A673 (cell line): Measurements from ENCODE around the gene SPC24. TPM values are rescaled to one million over a fixed set of nuclear protein-coding genes. Genes with fewer than 3 reads are reported as not detected.
A peak's percentile ranks its signal among the peaks of the same experiment; 100 is the strongest.

Experiments
- BruUV-seq: library from RNA; stranded (reverse); fragments of 400-500 nt; replicated peaks from 2 replicates; lab custom pipeline; 2021; lab: Mats Ljungman, UMichigan
- CTCF ChIA-PET: fragments of 300-600 bp; sonication (Branson Sonifier 250); formaldehyde crosslinking; loops from one replicate; lab custom pipeline; 2022; ENCODE audit warnings: antibody characterized with exemption; lab: Charles Lee
- POLR2A ChIA-PET: fragments of 300-600 bp; sonication (Branson Sonifier 250); formaldehyde crosslinking; loops from one replicate; lab custom pipeline; 2022; ENCODE audit warnings: antibody characterized with exemption; ENCODE audit not compliant: low non-redundant PET; lab: Charles Lee
- DNase-seq: peaks from one replicate; pipeline ENCODE4 v3.0.0-alpha.2; 2015; ENCODE audit warnings: low spot score
- H3K27ac ChIP-seq: fragments of 200-600 bp; sonication (generic); 2 replicates; pipeline ENCODE4 v1.5.1; 2016; ENCODE audit warnings: mixed run types, low read depth, mild to moderate bottlenecking, mixed read lengths, antibody characterized with exemption, low read length; ENCODE audit not compliant: poor library complexity, severe bottlenecking
- H3K27me3 ChIP-seq: fragments of 200-600 bp; sonication (generic); replicated peaks from 2 replicates; pipeline ENCODE4 v1.6.1; 2017; ENCODE audit warnings: mixed run types, low read depth, mild to moderate bottlenecking, mixed read lengths, antibody characterized with exemption, low read length; ENCODE audit not compliant: insufficient read depth, poor library complexity
- H3K36me3 ChIP-seq: fragments of 200-600 bp; sonication (generic); 2 replicates; pipeline ENCODE4 v1.6.1; 2016; ENCODE audit warnings: mixed run types, mild to moderate bottlenecking, mixed read lengths, antibody characterized with exemption, low read length; ENCODE audit not compliant: insufficient read depth, poor library complexity, severe bottlenecking
- H3K4me1 ChIP-seq: fragments of 200-600 bp; sonication (generic); 2 replicates; pipeline ENCODE4 v1.6.1; 2017; ENCODE audit warnings: mixed run types, mild to moderate bottlenecking, mixed read lengths, antibody characterized with exemption, low read length; ENCODE audit not compliant: insufficient read depth, poor library complexity, severe bottlenecking
- H3K4me3 ChIP-seq: fragments of 200-600 bp; sonication (generic); 2 replicates; pipeline ENCODE4 v1.5.1; 2016; ENCODE audit warnings: low read depth, mixed run types, mild to moderate bottlenecking, mixed read lengths, low read length; ENCODE audit not compliant: poor library complexity, severe bottlenecking
- H3K9me3 ChIP-seq: fragments of 200-600 bp; sonication (generic); 2 replicates; pipeline ENCODE4 v1.6.1; 2016; ENCODE audit warnings: mixed run types, low read depth, mild to moderate bottlenecking, mixed read lengths, antibody characterized with exemption, low read length; ENCODE audit not compliant: poor library complexity, severe bottlenecking
- EZH2 ChIP-seq: fragments of 200-600 bp; sonication (generic); IDR thresholded peaks from 2 replicates; pipeline ENCODE4 v1.6.1; 2017; ENCODE audit warnings: borderline replicate concordance, low read depth, mild to moderate bottlenecking, mixed read lengths, antibody characterized with exemption, low read length; ENCODE audit not compliant: poor library complexity, severe bottlenecking
- intact Hi-C: fragments of 100-400 bp; cut with micrococcal nuclease; formaldehyde crosslinking; loops from one replicate; pipeline ENCODE4 v1.10.0; 2022; ENCODE audit not compliant: unreplicated experiment
- total RNA-seq: library from RNA; stranded (reverse); gene quantifications from 2 replicates; pipeline ENCODE4 v1.2.3, GENCODE V29; 2021
- TF ChIP-seq, protein P1 (sequence below): fragments of 300-800, 200-600 bp; sonication (generic); conservative IDR thresholded peaks from 2 replicates; pipeline ENCODE4 v1.5.1; 2017; ENCODE audit warnings: low read depth, mild to moderate bottlenecking, antibody characterized with exemption, low read length, moderate library complexity, mixed read lengths

SPC24 gene
- total RNA-seq, 1 experiment from 2014 or later, result 97.6 TPM

DNA sequence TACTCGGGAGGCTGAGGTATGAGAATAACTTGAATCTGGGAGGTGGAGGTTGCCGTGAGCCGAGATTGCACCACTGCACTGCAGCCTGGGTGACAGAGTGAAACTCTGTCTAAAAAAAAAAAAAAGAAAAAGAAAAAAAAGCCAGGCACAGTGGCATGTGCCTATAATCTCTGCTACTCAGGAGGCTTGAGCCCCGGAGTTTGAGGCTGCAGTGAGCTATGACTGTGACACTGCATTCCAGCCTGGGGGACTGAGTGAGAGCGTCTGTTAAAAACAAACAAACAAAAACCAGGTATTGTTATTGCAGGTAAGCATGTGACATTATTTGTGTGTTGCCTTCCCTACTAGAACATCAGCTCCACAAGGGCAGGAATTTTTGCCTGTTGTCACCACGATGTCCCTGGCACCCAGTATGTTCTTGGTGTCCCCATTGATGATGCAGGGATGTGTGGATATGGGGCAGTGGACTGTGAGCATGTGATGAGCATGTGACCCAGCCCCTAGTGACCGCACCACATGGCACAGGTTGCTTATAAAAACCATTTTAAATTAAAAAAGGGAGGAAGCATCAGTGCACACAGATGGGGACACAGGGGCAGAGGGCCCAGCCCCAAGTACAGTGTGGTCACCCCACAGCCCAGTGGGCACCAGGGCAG lies 43.3 kb upstream of the SPC24 start:
- peaks cover 41% of the 10 kb centered on the region for H3K4me1 ChIP-seq
- H3K27ac ChIP-seq, result no peak overlapping the region
- ChIA-PET POLR2A (no interaction called here), CTCF (interaction anchor here (0.6 to 0.7 kb wide), 2 partner anchors 60 to 92 kb away, joined by 3 read pairs; no protein-coding TSS in a partner anchor)
- H3K27me3 ChIP-seq, result no peaks in the 10 kb centered on the region
- TF ChIP-seq EZH2, result no peak
- TF ChIP-seq, protein P1, sequence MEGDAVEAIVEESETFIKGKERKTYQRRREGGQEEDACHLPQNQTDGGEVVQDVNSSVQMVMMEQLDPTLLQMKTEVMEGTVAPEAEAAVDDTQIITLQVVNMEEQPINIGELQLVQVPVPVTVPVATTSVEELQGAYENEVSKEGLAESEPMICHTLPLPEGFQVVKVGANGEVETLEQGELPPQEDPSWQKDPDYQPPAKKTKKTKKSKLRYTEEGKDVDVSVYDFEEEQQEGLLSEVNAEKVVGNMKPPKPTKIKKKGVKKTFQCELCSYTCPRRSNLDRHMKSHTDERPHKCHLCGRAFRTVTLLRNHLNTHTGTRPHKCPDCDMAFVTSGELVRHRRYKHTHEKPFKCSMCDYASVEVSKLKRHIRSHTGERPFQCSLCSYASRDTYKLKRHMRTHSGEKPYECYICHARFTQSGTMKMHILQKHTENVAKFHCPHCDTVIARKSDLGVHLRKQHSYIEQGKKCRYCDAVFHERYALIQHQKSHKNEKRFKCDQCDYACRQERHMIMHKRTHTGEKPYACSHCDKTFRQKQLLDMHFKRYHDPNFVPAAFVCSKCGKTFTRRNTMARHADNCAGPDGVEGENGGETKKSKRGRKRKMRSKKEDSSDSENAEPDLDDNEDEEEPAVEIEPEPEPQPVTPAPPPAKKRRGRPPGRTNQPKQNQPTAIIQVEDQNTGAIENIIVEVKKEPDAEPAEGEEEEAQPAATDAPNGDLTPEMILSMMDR, result no peak
- BruUV-seq, result no TSS peak
- no peak overlapping the region for H3K4me3 ChIP-seq
- no peaks in the 10 kb centered on the region for H3K9me3 ChIP-seq
- H3K36me3 ChIP-seq, result peaks cover 5% of the 10 kb centered on the region
- no peak for DNase-seq
- intact Hi-C loops, result no loop called here

DNA sequence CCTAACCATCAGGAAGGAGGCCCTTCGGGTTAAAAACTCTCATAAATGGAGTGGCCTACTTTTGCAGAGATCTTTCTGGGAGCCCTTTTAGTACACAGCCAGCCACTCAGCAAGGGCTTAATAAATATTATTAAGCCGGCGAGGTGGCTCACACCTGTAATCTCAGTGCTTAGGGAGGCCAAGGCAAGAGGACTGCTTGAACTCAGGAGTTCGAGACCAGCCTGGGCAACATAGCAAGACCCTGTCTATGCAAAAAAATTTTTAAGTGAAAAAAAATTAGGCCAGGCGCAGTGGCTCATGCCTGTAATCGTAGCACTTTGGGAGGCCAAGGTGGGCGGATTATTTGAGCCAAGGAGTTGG lies 42.6 kb upstream of the SPC24 start:
- H3K4me3 ChIP-seq, result peak overlapping the region; percentile 68
- POLR2A ChIA-PET, result no interaction called here
- no TSS peak for BruUV-seq

DNA sequence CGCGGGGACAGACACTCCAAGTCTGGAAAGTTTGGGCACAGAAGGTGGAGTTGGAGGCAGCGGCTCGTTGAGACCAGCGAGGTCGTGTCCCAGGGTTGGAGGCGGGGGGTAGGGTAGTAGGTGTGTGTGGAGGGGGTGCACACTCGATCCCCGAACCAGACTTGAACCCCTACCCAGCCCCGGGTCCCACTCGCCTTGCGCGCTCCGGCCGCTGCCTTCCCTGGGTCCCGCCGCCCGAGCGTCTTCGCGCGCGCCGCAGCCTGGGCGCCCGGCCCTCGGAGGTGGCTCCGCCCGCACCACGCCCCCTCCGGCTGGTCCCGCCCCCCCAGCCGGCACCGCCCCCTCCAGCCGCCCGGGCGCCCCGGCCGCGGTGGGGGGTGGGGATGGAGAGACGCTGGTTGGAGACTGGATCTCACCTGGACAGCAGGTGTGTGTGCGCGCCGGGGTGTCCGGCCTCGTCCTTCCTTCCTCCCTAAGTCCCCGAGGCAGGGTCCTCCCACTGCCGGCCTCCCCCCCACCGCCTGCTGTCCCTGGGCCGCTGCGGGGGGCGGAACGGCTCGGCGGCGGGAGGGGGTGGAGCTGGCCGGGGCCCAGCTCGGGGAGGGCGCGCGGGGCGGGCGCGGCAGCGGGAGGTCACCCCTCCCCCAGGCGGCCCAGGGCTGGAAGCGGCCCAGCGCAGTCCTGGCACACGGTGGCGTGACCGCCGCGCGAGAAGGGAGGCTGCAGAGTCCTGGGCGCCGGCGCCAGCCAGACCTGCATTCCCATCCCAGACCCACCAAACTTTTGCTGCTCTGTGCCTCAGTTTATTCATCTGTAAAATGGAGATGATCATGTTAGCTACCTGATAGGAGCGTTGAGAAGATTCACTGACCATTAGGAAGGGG lies 42.0 kb upstream of the SPC24 start, which contains the start of gene KANK2:
KANK2 (minus strand) TSS at position 255 of the 884 bp plus-strand sequence. CDS start 3,034 bp downstream, outside the sequence.
- TF ChIP-seq, protein P1, result no peak
- TF ChIP-seq EZH2, result no peak
- DNase-seq, result peak; percentile 80
- H3K4me3 ChIP-seq, result peak within 1 kb of the TSS; percentile 68
- intact Hi-C loops, result no loop called here
- no peaks in the 10 kb centered on the region for H3K9me3 ChIP-seq
- no peaks in the 10 kb centered on the region for H3K27me3 ChIP-seq
- ChIA-PET POLR2A (no interaction called here), CTCF (no interaction called here)
- H3K27ac ChIP-seq, result peak within 1 kb of the TSS; percentile 73
- H3K4me1 ChIP-seq, result peaks cover 32% of the 10 kb centered on the region
- peaks cover 18% of the 10 kb centered on the region for H3K36me3 ChIP-seq
- BruUV-seq, result no TSS peak

More for the DNA sequence above, 42.6 kb upstream of the SPC24 start:
- CTCF ChIA-PET, result no interaction called here
- Histone ChIP-seq H3K36me3 (peaks cover 13% of the 10 kb centered on the region), H3K9me3 (no peaks in the 10 kb centered on the region), H3K27ac (peak overlapping the region; percentile 73), H3K4me1 (peaks cover 34% of the 10 kb centered on the region), H3K27me3 (no peaks in the 10 kb centered on the region)
- intact Hi-C loops, result no loop called here
- no peak for DNase-seq
- no peak for TF ChIP-seq EZH2
- TF ChIP-seq, protein P1, result no peak
